Measurements from ENCODE around the gene MKNK1. TPM values are rescaled to one million over a fixed set of nuclear protein-coding genes. Genes with fewer than 3 reads are reported as not detected.
A peak's percentile ranks its signal among the peaks of the same experiment; 100 is the strongest.

MKNK1 gene
- total and polyA plus RNA-seq, 8 donors, result 21.2 to 182 (median 36.7) TPM

DNA sequence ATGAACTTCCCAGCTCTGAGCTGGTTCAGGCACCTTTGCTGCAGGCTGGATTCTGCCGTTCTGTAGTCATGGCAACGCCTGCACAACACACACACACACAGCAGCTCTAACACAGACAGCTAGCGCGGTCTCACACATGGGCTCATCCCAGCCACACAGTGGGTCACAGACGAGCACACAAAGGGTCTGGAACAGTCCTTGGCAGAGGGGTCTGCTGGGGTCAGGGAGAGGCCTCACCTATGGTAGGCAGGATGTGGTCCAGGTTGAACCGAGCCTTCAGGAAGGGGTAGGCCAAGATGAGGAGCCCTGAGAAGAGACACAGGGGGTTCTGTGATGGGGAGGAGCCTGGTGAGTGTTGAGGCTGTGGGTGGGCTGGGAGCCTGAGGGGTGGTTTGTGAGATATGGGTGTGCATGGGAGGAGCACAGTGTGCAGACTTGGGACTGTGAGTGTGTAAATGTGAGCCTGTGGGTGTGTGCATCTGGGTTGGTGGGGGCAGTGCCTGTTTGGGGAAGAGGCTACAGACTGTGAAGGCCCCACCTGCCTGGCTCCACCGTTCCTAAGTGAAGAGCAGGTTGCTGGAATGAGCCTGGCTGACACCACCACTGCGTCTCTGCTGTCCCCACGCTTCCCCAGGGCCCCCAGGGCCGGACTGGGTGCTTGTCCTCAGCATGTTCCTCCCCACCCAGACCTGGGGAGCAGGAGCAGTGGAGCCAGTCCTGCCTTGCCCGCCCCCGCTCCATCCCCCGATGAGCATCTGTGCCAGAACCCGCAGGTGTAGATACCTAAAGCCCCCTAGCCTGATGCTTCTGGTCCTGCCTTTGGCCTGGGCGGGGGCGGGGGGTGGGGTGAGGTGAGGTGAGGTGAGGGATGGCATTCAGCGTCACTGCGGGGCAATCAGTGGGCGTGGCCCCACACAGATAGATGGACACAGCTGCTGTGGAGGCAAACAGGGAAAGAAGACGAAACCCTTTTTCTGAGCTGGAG, 54.1 kb downstream of the MKNK1 start:
- TF ChIP-seq POLR2A (IDR thresholded peaks at IDR 0.05) (no peak), EP300 (IDR thresholded peaks at IDR 0.05) (no peak), POLR2AphosphoS5 (IDR thresholded peaks at IDR 0.05) (no peak)
- TF ChIP-seq, protein P1, sequence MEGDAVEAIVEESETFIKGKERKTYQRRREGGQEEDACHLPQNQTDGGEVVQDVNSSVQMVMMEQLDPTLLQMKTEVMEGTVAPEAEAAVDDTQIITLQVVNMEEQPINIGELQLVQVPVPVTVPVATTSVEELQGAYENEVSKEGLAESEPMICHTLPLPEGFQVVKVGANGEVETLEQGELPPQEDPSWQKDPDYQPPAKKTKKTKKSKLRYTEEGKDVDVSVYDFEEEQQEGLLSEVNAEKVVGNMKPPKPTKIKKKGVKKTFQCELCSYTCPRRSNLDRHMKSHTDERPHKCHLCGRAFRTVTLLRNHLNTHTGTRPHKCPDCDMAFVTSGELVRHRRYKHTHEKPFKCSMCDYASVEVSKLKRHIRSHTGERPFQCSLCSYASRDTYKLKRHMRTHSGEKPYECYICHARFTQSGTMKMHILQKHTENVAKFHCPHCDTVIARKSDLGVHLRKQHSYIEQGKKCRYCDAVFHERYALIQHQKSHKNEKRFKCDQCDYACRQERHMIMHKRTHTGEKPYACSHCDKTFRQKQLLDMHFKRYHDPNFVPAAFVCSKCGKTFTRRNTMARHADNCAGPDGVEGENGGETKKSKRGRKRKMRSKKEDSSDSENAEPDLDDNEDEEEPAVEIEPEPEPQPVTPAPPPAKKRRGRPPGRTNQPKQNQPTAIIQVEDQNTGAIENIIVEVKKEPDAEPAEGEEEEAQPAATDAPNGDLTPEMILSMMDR (IDR thresholded peaks at IDR 0.05), result no peak

DNA sequence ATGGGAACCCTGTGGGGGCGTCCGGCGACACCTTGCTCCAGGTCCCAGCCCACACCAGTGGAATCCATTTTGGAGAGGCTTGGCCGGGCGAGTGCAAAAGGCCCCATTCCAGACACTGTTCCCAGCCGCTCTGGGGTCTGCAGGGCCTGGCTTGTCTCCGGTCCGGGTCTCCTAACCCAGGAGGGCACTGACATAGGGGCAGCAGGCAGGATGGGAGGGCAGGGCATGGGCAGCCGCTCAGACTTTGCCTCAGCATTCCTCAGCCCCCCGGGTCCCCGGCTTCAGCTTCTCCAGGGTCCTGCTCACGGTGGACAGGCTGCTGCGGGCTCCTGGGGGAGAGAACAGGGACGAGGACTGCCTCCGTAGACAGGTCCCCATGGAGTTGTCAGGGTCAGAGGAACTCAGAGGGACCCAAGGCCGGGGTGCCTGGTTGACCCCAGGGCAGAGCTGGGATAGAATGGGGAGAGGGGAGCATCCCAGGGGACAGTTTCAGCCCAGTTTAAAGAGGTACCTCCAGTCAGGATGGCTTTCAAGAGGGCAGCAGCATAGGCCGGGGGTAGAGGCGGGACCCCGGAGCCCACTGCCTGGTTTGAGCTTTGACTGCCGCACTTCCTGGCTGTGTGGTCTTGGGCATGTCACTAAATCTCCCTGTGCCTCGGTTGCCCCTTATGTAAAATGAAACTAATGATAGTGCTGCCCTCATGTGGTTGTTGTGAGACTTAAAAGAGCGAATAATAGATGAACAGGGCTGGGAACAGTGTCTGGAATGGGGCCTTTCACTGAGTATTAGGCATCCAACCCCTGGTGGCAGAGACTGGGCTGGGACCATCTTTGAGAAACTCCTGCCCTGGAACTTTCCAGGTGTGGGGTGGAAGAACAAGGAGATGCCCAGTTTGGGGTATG, 56.3 kb downstream of the MKNK1 start:
- TF ChIP-seq POLR2A (IDR thresholded peaks at IDR 0.05), result no peak
- TF ChIP-seq, protein P1 (IDR thresholded peaks at IDR 0.05), result peak in 4 of 7 experiments; percentile 22 to 30 (median 22)
- Histone ChIP-seq H3K9me3 (no peaks in the 10 kb centered on the region), H3K4me3 (no peak overlapping the region), H3K27ac (no peak overlapping the region), H3K27me3 (peaks cover 3 to 90% (median 53%) of the 10 kb centered on the region in 3 donors), H3K36me3 (no peaks in the 10 kb centered on the region), H3K4me1 (peaks cover 7 to 14% (median 9%) of the 10 kb centered on the region in 4 donors)
- intact Hi-C loops (cut with DNase I; ENCODE audit: low total_unique reads), result no loop called here
- DNase-seq, result peak in 1 of 2 donors; percentile 61
- 73 to 81% (median 75%) methylated on average over 16 to 22 of the region's 22 CpGs for WGBS, 5 donors

More for the DNA sequence above, 54.1 kb downstream of the MKNK1 start:
- H3K36me3 ChIP-seq, result no peaks in the 10 kb centered on the region
- intact Hi-C loops (cut with DNase I; ENCODE audit: low total_unique reads), result no loop called here
- no peak overlapping the region for H3K4me3 ChIP-seq
- peaks cover 3 to 67% (median 32%) of the 10 kb centered on the region in 3 donors for H3K27me3 ChIP-seq
- WGBS, 5 donors, result 41 to 52% (median 48%) methylated on average over 17 to 20 of the region's 20 CpGs
- peaks cover 0 to 5% (median 0%) of the 10 kb centered on the region in 4 donors for H3K4me1 ChIP-seq
- no peaks in the 10 kb centered on the region for H3K9me3 ChIP-seq
- peak in 1 of 2 donors; percentile 90 for DNase-seq
- no peak overlapping the region for H3K27ac ChIP-seq

DNA sequence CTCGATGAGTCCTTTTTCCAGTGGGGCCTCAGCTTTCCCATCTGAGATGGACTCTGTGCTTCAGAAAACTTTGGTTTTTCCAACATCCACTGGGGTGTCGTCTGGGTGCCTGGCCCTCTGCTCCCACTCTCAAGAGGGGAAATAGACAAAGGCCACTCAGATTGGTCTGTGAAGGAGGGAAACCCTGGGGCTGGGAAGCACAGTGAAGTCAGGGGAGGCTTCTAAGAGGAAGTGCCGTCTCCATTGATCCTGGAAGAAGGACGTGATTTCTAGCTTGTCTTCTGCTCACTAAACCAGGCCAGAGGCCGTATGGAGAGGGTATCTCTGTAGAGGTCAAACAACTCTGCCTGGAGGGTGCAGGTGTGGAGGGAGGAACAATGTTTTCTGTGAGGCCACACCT, 57.9 kb downstream of the MKNK1 start:
- 57 to 76% (median 62%) methylated on average over 4 to 5 of the region's 5 CpGs for WGBS, 5 donors
- Histone ChIP-seq H3K9me3 (no peaks in the 10 kb centered on the region), H3K27ac (no peak overlapping the region), H3K36me3 (no peaks in the 10 kb centered on the region), H3K27me3 (peaks cover 3 to 84% (median 53%) of the 10 kb centered on the region in 3 donors), H3K4me1 (peaks cover 7 to 14% (median 9%) of the 10 kb centered on the region in 4 donors), H3K4me3 (no peak overlapping the region)
- intact Hi-C loops (cut with DNase I; ENCODE audit: low total_unique reads), result no loop called here
- no peak for DNase-seq
- TF ChIP-seq POLR2A (IDR thresholded peaks at IDR 0.05) (no peak), POLR2AphosphoS5 (IDR thresholded peaks at IDR 0.05) (no peak), EP300 (IDR thresholded peaks at IDR 0.05) (no peak)
- TF ChIP-seq, protein P1 (IDR thresholded peaks at IDR 0.05), result no peak

- Histone ChIP-seq H3K4me1 (peaks cover 7 to 14% (median 9%) of the 10 kb centered on the region in 4 donors), H3K27me3 (peaks cover 3 to 84% (median 53%) of the 10 kb centered on the region in 3 donors), H3K36me3 (no peaks in the 10 kb centered on the region), H3K9me3 (no peaks in the 10 kb centered on the region), H3K4me3 (no peak overlapping the region), H3K27ac (no peak overlapping the region)
- 57 to 82% (median 71%) methylated on average over 3 of the region's 3 CpGs for WGBS, 5 donors
- DNase-seq, result no peak
- intact Hi-C loops (cut with DNase I; ENCODE audit: low total_unique reads), result no loop called here
- TF ChIP-seq POLR2A (IDR thresholded peaks at IDR 0.05) (no peak), POLR2AphosphoS5 (IDR thresholded peaks at IDR 0.05) (no peak), EP300 (IDR thresholded peaks at IDR 0.05) (no peak)
- TF ChIP-seq, protein P1 (IDR thresholded peaks at IDR 0.05), result no peak
These were observed 58.3 kb downstream of the MKNK1 start for GRCh38 chr1:46545784-46546183.

Measured in stomach (tissue), 9 donors.